IPS-18a (cell line): ENCODE measurements around the gene CDK5RAP1.
A peak's percentile ranks its signal among the peaks of the same experiment; 100 is the strongest.
"Not testable (repeated sequence)": the region's sequence is repeated elsewhere in the genome, so short reads cannot be mapped to it uniquely, and the experiment has no call there.

Experiments
- H3K27ac ChIP-seq: one replicate; pipeline ENCODE4 v1.5.1; 2013; ENCODE audit warnings: low read length
- H3K27me3 ChIP-seq: one replicate; pipeline ENCODE4 v1.6.1; 2013; ENCODE audit warnings: mild to moderate bottlenecking, low read length; ENCODE audit not compliant: control insufficient read depth, insufficient read depth
- H3K36me3 ChIP-seq: one replicate; pipeline ENCODE4 v1.6.1; 2013; ENCODE audit warnings: low read depth, low read length; ENCODE audit not compliant: control insufficient read depth
- H3K4me1 ChIP-seq: one replicate; pipeline ENCODE4 v1.6.1; 2013; ENCODE audit warnings: low read depth, low read length; ENCODE audit not compliant: control insufficient read depth
- H3K4me3 ChIP-seq: one replicate; pipeline ENCODE4 v1.5.1; 2013; ENCODE audit warnings: low read length
- H3K9ac ChIP-seq: one replicate; pipeline ENCODE4 v1.6.1; 2013; ENCODE audit warnings: mild to moderate bottlenecking, low read length, moderate library complexity
- H3K9me3 ChIP-seq: one replicate; pipeline ENCODE4 v1.6.1; 2013; ENCODE audit warnings: low read depth, low read length; ENCODE audit not compliant: control insufficient read depth

Gene CDK5RAP1

GRCh38 chr20:33401184-33401920, at the start of gene CDK5RAP1:
Gene CDK5RAP1, minus strand, starts transcription at chr20:33401519. Its CDS starts 4,455 bp downstream, at chr20:33397064.
- peak within 1 kb of the TSS; percentile 80 for H3K4me3 ChIP-seq
- H3K36me3 ChIP-seq = peaks cover 7% of the 10 kb centered on the region
- H3K9me3 ChIP-seq = no peaks in the 10 kb centered on the region
- no peaks in the 10 kb centered on the region for H3K27me3 ChIP-seq
- peak within 1 kb of the TSS; percentile 76 for H3K9ac ChIP-seq
- H3K4me1 ChIP-seq = peaks cover 5% of the 10 kb centered on the region
- H3K27ac ChIP-seq = no peak within 1 kb of the TSS

GRCh38 chr20:33450867-33451266, 49.5 kb upstream of the CDK5RAP1 start:
- no peak overlapping the region for H3K27ac ChIP-seq
- peaks cover 3% of the 10 kb centered on the region for H3K27me3 ChIP-seq
- no peak overlapping the region for H3K9ac ChIP-seq
- H3K36me3 ChIP-seq = no peaks in the 10 kb centered on the region
- no peaks in the 10 kb centered on the region for H3K9me3 ChIP-seq
- H3K4me3 ChIP-seq = no peak overlapping the region
- H3K4me1 ChIP-seq = no peaks in the 10 kb centered on the region

GRCh38 chr20:33445881-33446625, 44.7 kb upstream of the CDK5RAP1 start:
- Histone ChIP-seq H3K9ac (no peak overlapping the region), H3K4me3 (no peak overlapping the region), H3K36me3 (no peaks in the 10 kb centered on the region), H3K4me1 (peaks cover 7% of the 10 kb centered on the region), H3K9me3 (no peaks in the 10 kb centered on the region), H3K27me3 (peaks cover 24% of the 10 kb centered on the region), H3K27ac (no peak overlapping the region)

GRCh38 chr20:33444797-33445560, 43.7 kb upstream of the CDK5RAP1 start:
- no peak overlapping the region for H3K27ac ChIP-seq
- no peaks in the 10 kb centered on the region for H3K9me3 ChIP-seq
- H3K4me1 ChIP-seq = peaks cover 7% of the 10 kb centered on the region
- no peaks in the 10 kb centered on the region for H3K36me3 ChIP-seq
- H3K4me3 ChIP-seq = peak overlapping the region; percentile 74
- H3K9ac ChIP-seq = no peak overlapping the region
- H3K27me3 ChIP-seq = peaks cover 24% of the 10 kb centered on the region

GRCh38 chr20:33443512-33444239, 42.4 kb upstream of the CDK5RAP1 start, which contains the start of gene SNTA1:
Gene SNTA1, minus strand, starts transcription at chr20:33443763. Its CDS starts 143 bp downstream, at chr20:33443620.
- Histone ChIP-seq H3K36me3 (no peaks in the 10 kb centered on the region), H3K4me3 (peak within 1 kb of the TSS; percentile 74), H3K27ac (no peak within 1 kb of the TSS), H3K27me3 (peaks cover 24% of the 10 kb centered on the region), H3K4me1 (peaks cover 7% of the 10 kb centered on the region), H3K9ac (no peak within 1 kb of the TSS), H3K9me3 (no peaks in the 10 kb centered on the region)

- peak overlapping the region; percentile 74 for H3K4me3 ChIP-seq
- no peak overlapping the region for H3K9ac ChIP-seq
- H3K27ac ChIP-seq = no peak overlapping the region
- H3K27me3 ChIP-seq = peaks cover 24% of the 10 kb centered on the region
- H3K9me3 ChIP-seq = no peaks in the 10 kb centered on the region
- H3K36me3 ChIP-seq = no peaks in the 10 kb centered on the region
- peaks cover 7% of the 10 kb centered on the region for H3K4me1 ChIP-seq
Observed at GRCh38 chr20:33443006-33443511, 41.7 kb upstream of the CDK5RAP1 start.

GRCh38 chr20:33442136-33443005, 41.1 kb upstream of the CDK5RAP1 start:
- Histone ChIP-seq H3K27me3 (peaks cover 24% of the 10 kb centered on the region), H3K4me1 (peaks cover 7% of the 10 kb centered on the region), H3K27ac (no peak overlapping the region), H3K9me3 (no peaks in the 10 kb centered on the region), H3K9ac (no peak overlapping the region), H3K4me3 (peak overlapping the region; percentile 74), H3K36me3 (no peaks in the 10 kb centered on the region)

- no peak overlapping the region for H3K9ac ChIP-seq
- H3K27ac ChIP-seq = no peak overlapping the region
- peaks cover 7% of the 10 kb centered on the region for H3K4me1 ChIP-seq
- H3K9me3 ChIP-seq = no peaks in the 10 kb centered on the region
- no peak overlapping the region for H3K4me3 ChIP-seq
- no peaks in the 10 kb centered on the region for H3K36me3 ChIP-seq
- peaks cover 24% of the 10 kb centered on the region for H3K27me3 ChIP-seq
Observed at GRCh38 chr20:33441142-33441955, 40.0 kb upstream of the CDK5RAP1 start.

- not testable (repeated sequence) for H3K27ac ChIP-seq, H3K4me3 ChIP-seq, H3K9ac ChIP-seq, H3K4me1 ChIP-seq, H3K36me3 ChIP-seq, H3K9me3 ChIP-seq
- peaks cover 20% of the 10 kb centered on the region for H3K27me3 ChIP-seq
Observed at GRCh38 chr20:33440562-33440961, 39.2 kb upstream of the CDK5RAP1 start.

- no peaks in the 10 kb centered on the region for H3K4me1 ChIP-seq
- no peak overlapping the region for H3K9ac ChIP-seq
- no peaks in the 10 kb centered on the region for H3K9me3 ChIP-seq
- H3K27me3 ChIP-seq = peaks cover 20% of the 10 kb centered on the region
- H3K27ac ChIP-seq = no peak overlapping the region
- H3K4me3 ChIP-seq = no peak overlapping the region
- no peaks in the 10 kb centered on the region for H3K36me3 ChIP-seq
Observed at GRCh38 chr20:33438481-33438880, 37.2 kb upstream of the CDK5RAP1 start.
